Activated naive CD4-positive, alpha-beta T cell treated with anti-CD3 and anti-CD28 coated beads, Interleukin-2, amount 50 U/mL, for 24 hours (primary cell): Measurements from ENCODE around the gene HNRNPUL1.

Source experiments
- H3K27ac Mint-ChIP-seq: one replicate; pipeline ENCODE4 v1.8.0; 2021; ENCODE audit warnings: mild to moderate bottlenecking, mixed read lengths
- H3K27me3 Mint-ChIP-seq: one replicate; pipeline ENCODE4 v1.8.0; 2021; ENCODE audit warnings: mixed read lengths
- H3K36me3 Mint-ChIP-seq: one replicate; pipeline ENCODE4 v1.8.0; 2021; ENCODE audit warnings: mixed read lengths
- H3K4me1 Mint-ChIP-seq: one replicate; pipeline ENCODE4 v1.8.0; 2021; ENCODE audit warnings: mixed read lengths
- H3K4me3 Mint-ChIP-seq: one replicate; pipeline ENCODE4 v1.8.0; 2021; ENCODE audit warnings: mild to moderate bottlenecking, mixed read lengths
- H3K9me3 Mint-ChIP-seq: one replicate; pipeline ENCODE4 v1.8.0; 2021; ENCODE audit warnings: mixed read lengths

The HNRNPUL1 gene

GRCh38 chr19:41322451-41322850, 58.3 kb downstream of the HNRNPUL1 start:
- H3K4me3 Mint-ChIP-seq: no peak overlapping the region
- H3K27ac Mint-ChIP-seq: peak overlapping the region; percentile 52
- H3K4me1 Mint-ChIP-seq: peaks cover 40% of the 10 kb centered on the region
- peaks cover 5% of the 10 kb centered on the region for H3K36me3 Mint-ChIP-seq
- H3K9me3 Mint-ChIP-seq: no peaks in the 10 kb centered on the region
- H3K27me3 Mint-ChIP-seq: no peaks in the 10 kb centered on the region

- H3K27me3 Mint-ChIP-seq: no peaks in the 10 kb centered on the region
- no peak overlapping the region for H3K4me3 Mint-ChIP-seq
- peaks cover 3% of the 10 kb centered on the region for H3K36me3 Mint-ChIP-seq
- H3K4me1 Mint-ChIP-seq: peaks cover 45% of the 10 kb centered on the region
- peak overlapping the region; percentile 92 for H3K27ac Mint-ChIP-seq
- H3K9me3 Mint-ChIP-seq: no peaks in the 10 kb centered on the region
These were observed 58.9 kb downstream of the HNRNPUL1 start for GRCh38 chr19:41323023-41323422.

- H3K27ac Mint-ChIP-seq: peak overlapping the region; percentile 92
- peaks cover 3% of the 10 kb centered on the region for H3K36me3 Mint-ChIP-seq
- no peak overlapping the region for H3K4me3 Mint-ChIP-seq
- peaks cover 50% of the 10 kb centered on the region for H3K4me1 Mint-ChIP-seq
- no peaks in the 10 kb centered on the region for H3K27me3 Mint-ChIP-seq
- H3K9me3 Mint-ChIP-seq: no peaks in the 10 kb centered on the region
These were observed 59.4 kb downstream of the HNRNPUL1 start for GRCh38 chr19:41323430-41324125.

- no peak overlapping the region for H3K4me3 Mint-ChIP-seq
- peaks cover 57% of the 10 kb centered on the region for H3K4me1 Mint-ChIP-seq
- peaks cover 3% of the 10 kb centered on the region for H3K36me3 Mint-ChIP-seq
- H3K27ac Mint-ChIP-seq: peak overlapping the region; percentile 92
- no peaks in the 10 kb centered on the region for H3K9me3 Mint-ChIP-seq
- H3K27me3 Mint-ChIP-seq: no peaks in the 10 kb centered on the region
These were observed 60.1 kb downstream of the HNRNPUL1 start for GRCh38 chr19:41324231-41324702.

- Mint-ChIP-seq H3K36me3 (peaks cover 3% of the 10 kb centered on the region), H3K4me3 (no peak overlapping the region), H3K27ac (peak overlapping the region; percentile 92), H3K9me3 (no peaks in the 10 kb centered on the region), H3K27me3 (no peaks in the 10 kb centered on the region), H3K4me1 (peaks cover 57% of the 10 kb centered on the region)
These were observed 60.9 kb downstream of the HNRNPUL1 start for GRCh38 chr19:41324921-41325639.

- Mint-ChIP-seq H3K4me1 (peaks cover 61% of the 10 kb centered on the region), H3K4me3 (no peak overlapping the region), H3K27me3 (no peaks in the 10 kb centered on the region), H3K9me3 (no peaks in the 10 kb centered on the region), H3K36me3 (peaks cover 6% of the 10 kb centered on the region), H3K27ac (peak overlapping the region; percentile 85)
These were observed 61.4 kb downstream of the HNRNPUL1 start for GRCh38 chr19:41325640-41325946.

GRCh38 chr19:41325947-41326706, 62.0 kb downstream of the HNRNPUL1 start:
- H3K36me3 Mint-ChIP-seq: peaks cover 6% of the 10 kb centered on the region
- peak overlapping the region; percentile 97 for H3K27ac Mint-ChIP-seq
- H3K9me3 Mint-ChIP-seq: no peaks in the 10 kb centered on the region
- H3K27me3 Mint-ChIP-seq: no peaks in the 10 kb centered on the region
- H3K4me1 Mint-ChIP-seq: peaks cover 63% of the 10 kb centered on the region
- H3K4me3 Mint-ChIP-seq: peak overlapping the region; percentile 81

- no peaks in the 10 kb centered on the region for H3K9me3 Mint-ChIP-seq
- H3K27me3 Mint-ChIP-seq: no peaks in the 10 kb centered on the region
- H3K4me3 Mint-ChIP-seq: peak overlapping the region; percentile 81
- H3K36me3 Mint-ChIP-seq: peaks cover 12% of the 10 kb centered on the region
- H3K27ac Mint-ChIP-seq: peak overlapping the region; percentile 97
- peaks cover 70% of the 10 kb centered on the region for H3K4me1 Mint-ChIP-seq
These were observed 63.0 kb downstream of the HNRNPUL1 start for GRCh38 chr19:41327076-41327575.

- no peaks in the 10 kb centered on the region for H3K27me3 Mint-ChIP-seq
- peaks cover 75% of the 10 kb centered on the region for H3K4me1 Mint-ChIP-seq
- peak overlapping the region; percentile 85 for H3K4me3 Mint-ChIP-seq
- H3K9me3 Mint-ChIP-seq: no peaks in the 10 kb centered on the region
- H3K36me3 Mint-ChIP-seq: peaks cover 12% of the 10 kb centered on the region
- H3K27ac Mint-ChIP-seq: peak overlapping the region; percentile 98
These were observed 63.5 kb downstream of the HNRNPUL1 start for GRCh38 chr19:41327576-41328156.

- peaks cover 13% of the 10 kb centered on the region for H3K36me3 Mint-ChIP-seq
- peak overlapping the region; percentile 85 for H3K4me3 Mint-ChIP-seq
- peak overlapping the region; percentile 98 for H3K27ac Mint-ChIP-seq
- no peaks in the 10 kb centered on the region for H3K9me3 Mint-ChIP-seq
- H3K4me1 Mint-ChIP-seq: peaks cover 72% of the 10 kb centered on the region
- H3K27me3 Mint-ChIP-seq: no peaks in the 10 kb centered on the region
These were observed 64.1 kb downstream of the HNRNPUL1 start for GRCh38 chr19:41328157-41328841.

- Mint-ChIP-seq H3K4me3 (peak overlapping the region; percentile 85), H3K9me3 (no peaks in the 10 kb centered on the region), H3K36me3 (peaks cover 13% of the 10 kb centered on the region), H3K27me3 (no peaks in the 10 kb centered on the region), H3K27ac (peak overlapping the region; percentile 98), H3K4me1 (peaks cover 71% of the 10 kb centered on the region)
These were observed 64.7 kb downstream of the HNRNPUL1 start for GRCh38 chr19:41328842-41329225.

- Mint-ChIP-seq H3K27me3 (no peaks in the 10 kb centered on the region), H3K36me3 (peaks cover 13% of the 10 kb centered on the region), H3K4me1 (peaks cover 60% of the 10 kb centered on the region), H3K4me3 (peak overlapping the region; percentile 15), H3K27ac (peak overlapping the region; percentile 95), H3K9me3 (no peaks in the 10 kb centered on the region)
These were observed 66.3 kb downstream of the HNRNPUL1 start for GRCh38 chr19:41330481-41330880.

- Mint-ChIP-seq H3K36me3 (peaks cover 13% of the 10 kb centered on the region), H3K9me3 (no peaks in the 10 kb centered on the region), H3K4me1 (peaks cover 58% of the 10 kb centered on the region), H3K27me3 (no peaks in the 10 kb centered on the region), H3K27ac (no peak overlapping the region), H3K4me3 (no peak overlapping the region)
These were observed 66.9 kb downstream of the HNRNPUL1 start for GRCh38 chr19:41330946-41331678.

- Mint-ChIP-seq H3K4me3 (no peak overlapping the region), H3K9me3 (no peaks in the 10 kb centered on the region), H3K27me3 (no peaks in the 10 kb centered on the region), H3K27ac (no peak overlapping the region), H3K36me3 (peaks cover 11% of the 10 kb centered on the region), H3K4me1 (peaks cover 49% of the 10 kb centered on the region)
These were observed 67.8 kb downstream of the HNRNPUL1 start for GRCh38 chr19:41332000-41332399.
